Stimulated activated CD4-positive, alpha-beta T cell treated with anti-CD3 and anti-CD28 coated beads, Interleukin-15, amount 100 ng/mL, for 1 hour (primary cell): ENCODE results near the gene NDUFAF5.
"Not testable (repeated sequence)": the region's sequence is repeated elsewhere in the genome, so short reads cannot be mapped to it uniquely, and the experiment has no call there.

Source experiments
- DNase-seq, 2 donors: peaks; one replicate each; pipeline ENCODE4 v3.0.0-alpha.2; 2020; ENCODE audit warnings: low read depth in 1 of 2, low spot score in 1 of 2

The NDUFAF5 gene, protein sequence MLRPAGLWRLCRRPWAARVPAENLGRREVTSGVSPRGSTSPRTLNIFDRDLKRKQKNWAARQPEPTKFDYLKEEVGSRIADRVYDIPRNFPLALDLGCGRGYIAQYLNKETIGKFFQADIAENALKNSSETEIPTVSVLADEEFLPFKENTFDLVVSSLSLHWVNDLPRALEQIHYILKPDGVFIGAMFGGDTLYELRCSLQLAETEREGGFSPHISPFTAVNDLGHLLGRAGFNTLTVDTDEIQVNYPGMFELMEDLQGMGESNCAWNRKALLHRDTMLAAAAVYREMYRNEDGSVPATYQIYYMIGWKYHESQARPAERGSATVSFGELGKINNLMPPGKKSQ

DNA sequence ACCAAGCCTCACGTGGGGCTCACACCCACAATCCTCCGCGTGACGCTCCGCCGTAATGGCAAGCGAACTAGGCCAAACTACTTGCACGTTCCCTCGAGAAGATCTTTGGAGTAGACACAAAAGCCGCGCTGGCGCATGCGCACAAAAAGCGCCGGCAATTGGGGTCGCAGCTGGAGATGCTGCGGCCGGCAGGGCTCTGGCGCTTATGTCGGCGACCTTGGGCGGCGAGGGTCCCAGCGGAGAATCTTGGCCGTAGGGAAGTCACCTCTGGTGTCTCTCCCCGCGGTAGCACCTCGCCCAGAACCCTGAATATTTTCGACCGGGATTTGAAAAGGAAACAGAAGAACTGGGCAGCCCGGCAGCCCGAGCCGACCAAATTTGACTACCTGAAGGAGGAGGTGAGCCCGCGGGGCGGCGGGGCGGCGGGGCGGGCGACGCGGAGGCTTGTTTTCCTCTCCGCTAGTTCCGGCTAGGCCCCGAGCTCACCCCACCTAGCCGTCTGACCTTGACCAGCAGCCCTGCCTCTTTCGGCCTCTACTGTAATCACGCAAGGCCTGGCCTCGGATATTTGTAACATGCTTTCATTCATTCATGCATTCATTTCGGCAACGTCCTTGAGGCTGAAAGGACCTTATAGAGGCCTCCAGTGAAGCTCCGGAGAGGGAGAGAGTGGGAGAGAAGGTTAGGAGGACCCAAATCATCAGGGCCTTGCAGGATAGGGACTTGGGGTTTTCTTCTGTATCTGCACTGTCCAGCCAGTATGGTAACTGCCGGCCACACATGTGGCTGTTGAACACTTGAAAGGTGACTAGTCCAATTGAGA is at the start of gene NDUFAF5, which contains the start of gene ESF1:
Gene NDUFAF5, plus strand, starts transcription at position 136 of the 823 bp plus-strand sequence. Its CDS starts 41 bp downstream, at position 177.
Gene ESF1, minus strand, starts transcription at position 27 of the 823 bp plus-strand sequence. CDS start 1,779 bp downstream, outside the sequence.
- peak; percentile 80 for DNase-seq

DNA sequence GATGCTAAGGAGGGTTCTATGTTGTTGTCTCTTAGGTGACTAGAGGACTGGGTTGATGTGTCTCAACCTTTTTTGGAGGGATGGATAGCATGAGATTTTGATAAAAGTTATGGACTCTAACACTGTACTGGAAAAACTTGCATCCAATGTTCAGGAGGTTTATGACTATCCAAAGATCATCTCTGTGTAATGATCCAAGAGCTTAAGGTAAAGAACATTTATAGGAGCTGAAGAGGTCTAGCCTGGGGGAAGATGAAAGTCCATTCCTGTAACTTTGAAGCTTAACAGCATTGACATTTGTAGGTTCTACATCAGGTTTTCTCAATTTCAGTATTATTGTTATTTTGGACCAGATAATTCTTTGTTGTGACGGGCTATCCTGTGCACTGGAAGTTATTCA is 49.0 kb upstream of the NDUFAF5 start:
- no peak for DNase-seq

DNA sequence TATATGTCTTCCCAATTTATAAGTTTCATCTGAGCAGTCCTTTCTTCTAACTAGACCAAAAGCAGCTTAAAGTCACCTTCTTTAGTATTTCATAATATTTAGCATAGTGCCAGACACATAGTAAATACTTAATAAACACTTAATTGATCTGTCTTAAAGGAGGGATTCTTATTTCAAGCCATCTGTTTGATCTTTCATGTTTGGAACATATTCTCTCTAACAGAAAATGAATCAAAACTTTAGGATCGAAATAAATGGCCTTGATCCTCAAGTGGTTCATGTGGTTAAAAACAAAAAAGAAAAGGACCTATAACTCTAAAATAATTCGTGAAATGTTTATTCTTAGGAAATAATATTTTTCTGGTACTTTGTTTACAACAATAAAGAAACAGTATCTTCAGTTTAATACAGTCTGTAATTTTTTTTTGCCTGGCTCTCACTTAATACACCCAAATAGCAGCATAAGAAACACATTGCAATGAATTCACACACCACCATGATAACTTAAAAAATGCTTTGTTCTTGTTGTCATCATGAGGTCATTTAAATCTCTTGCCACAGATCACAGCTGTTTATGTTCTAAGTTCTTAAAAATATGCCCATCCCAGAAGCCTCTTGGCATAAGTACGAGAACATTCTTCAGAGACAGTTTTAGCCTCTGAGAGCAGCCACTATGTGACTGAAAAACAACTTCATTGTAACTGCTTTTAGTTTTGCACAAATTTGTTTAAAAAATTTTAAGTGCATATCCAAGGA is 48.2 kb upstream of the NDUFAF5 start:
- no peak for DNase-seq

DNA sequence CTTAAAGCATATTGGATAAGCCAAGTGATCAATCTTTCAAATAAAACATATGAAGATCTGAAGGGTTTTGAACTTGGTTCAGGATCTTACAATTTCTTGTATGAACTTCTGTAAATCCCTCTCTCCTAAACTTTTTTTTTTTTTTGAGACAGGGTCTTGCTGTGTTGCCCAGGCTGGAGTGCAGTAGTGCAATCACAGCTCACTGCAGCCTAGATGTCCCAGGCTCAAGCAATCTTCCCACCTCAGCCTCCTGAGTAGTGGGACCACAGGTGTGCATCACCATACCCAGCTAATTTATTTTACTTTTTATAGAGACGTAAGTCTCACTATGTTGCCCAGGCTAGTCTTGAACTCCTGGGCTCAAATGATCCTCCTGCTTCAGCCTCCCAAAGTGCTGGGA is 46.6 kb upstream of the NDUFAF5 start:
- DNase-seq = not testable (repeated sequence)

DNA sequence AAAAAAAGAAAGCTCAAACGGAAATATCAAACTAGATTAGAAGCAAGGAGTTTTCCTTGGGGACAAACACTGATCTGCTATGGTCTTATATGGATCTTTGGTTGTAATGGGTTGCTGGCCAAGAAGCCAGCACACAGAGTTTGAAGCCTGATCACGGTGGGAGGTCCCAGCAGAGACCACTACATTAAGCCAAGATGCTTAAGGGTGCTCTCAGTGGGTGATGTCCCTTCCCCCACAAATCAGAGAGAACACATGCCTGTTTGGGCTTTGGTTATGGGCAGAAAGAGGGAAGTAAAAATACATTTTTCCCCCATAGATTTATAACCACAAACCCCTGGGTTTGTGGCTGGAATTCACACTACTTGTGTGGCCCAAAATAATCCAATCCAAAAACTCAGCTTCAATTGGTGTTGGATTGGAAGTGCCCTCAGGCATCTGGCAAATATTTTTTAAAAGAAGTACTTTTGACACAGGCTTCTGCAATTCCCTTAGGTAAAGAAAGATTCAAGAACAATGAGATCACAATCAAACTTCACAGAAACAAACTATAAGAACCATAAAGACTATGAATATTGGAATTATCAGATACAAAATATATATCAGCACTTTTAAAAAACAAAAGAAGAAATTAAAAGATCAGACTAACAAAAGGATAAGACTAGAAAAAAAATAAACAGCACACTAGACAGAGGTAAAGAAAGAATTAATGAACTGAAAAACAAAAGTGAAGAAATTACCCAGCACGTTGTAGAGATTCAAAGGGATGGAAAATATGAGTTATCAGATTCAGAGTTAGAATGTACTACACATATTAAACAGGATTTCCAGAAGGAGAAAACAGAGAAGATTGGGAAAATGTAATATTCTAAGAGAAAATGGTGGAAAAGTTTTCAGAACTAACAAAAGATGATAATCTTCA is 44.8 kb upstream of the NDUFAF5 start:
- DNase-seq = no peak

DNA sequence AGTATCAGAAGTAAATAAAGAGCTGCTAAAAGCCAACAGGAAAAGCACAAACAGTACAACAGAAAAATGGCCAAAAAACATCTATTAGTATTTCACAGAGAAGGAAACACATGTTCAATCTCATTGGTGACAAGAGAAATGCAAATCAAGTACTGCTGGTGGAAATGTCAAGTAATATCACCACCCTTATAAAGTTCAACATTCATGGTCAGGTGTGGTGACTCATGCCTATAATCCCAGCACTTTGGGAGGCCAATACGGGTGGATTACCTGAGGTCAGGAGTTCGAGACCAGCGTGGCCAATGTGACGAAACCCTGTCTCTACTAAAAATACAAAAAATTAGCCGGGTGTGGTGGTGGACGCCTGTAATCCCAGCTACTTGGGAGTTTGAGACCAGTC is 42.9 kb upstream of the NDUFAF5 start:
- no peak for DNase-seq

DNA sequence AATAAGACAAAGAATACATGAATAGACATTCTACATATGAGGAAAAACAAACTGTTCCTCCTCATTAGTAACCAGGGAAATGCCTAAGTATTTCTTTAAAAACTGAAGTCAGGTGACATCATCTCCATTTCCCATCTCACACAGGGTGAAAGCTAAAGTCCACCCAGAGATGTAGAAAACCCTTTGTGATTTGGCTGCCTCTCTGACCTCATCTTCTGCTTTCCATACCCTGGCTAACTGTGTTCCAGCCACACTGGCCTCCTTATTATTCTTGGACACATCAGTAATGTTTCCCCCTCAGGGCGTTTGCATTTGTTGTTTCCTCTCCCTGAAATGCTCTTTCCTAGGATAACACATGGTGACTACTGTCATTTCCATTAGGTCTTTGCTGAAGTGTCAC is 40.5 kb upstream of the NDUFAF5 start:
- DNase-seq = no peak

DNA sequence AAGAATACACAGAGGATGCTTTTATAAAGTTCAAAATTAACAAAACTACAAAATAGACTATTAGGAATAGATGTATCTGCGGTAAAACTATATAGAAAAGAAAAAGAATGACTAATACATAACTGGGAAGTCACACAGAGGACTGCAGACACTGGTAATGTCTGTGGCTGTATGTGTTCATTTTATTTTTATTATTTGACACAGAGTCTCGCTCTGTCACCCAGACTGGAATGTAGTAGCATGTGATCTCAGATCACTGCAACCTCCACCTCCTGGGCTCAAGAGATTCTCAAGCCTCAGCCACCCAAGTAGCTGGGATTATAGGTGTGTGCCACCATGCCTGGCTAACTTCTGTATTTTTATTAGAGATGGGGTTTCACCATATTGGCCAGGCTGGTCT is 39.0 kb upstream of the NDUFAF5 start:
- no peak for DNase-seq

DNA sequence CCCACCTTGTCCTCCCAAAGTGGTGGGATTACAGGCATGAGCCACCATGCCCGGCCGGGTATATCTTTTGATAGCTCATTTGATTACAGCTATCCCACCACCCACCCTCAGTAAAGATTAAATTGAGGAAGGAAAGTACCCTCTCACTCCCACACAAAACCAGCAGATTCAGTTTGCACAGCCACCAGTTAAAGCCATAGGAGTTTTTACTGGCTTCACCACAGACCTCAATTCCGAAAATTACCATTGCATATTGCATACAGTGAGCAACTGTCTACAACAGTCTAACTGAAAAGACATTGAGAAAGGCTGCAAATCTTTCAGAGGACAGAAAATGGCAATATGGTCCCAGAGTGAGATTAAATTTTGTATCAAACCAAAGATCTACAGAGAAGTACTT is 35.0 kb upstream of the NDUFAF5 start:
- no peak for DNase-seq

DNA sequence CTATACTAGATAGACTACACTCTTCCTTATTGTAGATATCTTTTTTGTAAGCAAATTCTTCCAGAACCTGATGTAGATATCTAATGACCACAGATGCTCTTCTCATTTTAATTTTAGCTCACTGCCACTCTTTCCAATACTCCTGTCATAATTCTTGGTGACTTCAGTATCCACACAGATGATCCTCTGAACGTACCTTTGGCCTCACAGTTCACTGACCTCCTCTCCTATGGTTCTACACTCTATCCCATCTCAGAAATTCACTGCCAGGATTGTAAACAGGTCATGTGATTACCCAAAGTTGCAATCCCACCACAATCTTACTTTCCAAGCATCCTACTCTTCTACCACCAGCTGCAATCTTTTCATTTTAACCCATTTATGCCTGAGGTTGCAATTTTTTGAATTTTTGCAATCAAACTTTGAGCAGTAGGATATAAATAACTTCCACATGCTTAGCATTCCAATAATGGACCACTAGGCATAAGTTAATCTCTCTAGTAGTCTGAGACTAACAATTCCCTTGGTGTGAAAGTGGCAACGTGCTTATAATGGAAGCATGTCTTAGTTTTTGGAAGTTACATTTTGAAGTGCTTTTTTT is 31.3 kb upstream of the NDUFAF5 start:
- DNase-seq = no peak

DNA sequence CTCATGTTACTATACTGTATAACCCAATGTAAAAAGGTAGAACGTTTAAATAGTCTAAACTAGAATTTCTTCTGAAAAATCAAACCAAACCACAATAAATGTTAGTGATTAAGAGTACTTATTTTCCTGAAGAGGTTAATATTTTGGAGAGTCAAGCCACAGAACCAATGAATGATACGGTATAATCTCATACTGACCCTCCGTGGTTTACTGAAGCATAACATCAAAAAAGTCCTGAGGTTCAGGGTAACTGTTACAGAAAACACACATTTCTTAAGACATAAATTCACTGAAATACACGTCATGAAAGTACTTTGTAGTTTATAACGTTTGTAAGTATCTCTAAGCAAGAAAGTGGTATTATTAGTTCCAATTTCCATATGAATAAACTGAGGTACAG is 29.0 kb upstream of the NDUFAF5 start:
- no peak for DNase-seq

DNA sequence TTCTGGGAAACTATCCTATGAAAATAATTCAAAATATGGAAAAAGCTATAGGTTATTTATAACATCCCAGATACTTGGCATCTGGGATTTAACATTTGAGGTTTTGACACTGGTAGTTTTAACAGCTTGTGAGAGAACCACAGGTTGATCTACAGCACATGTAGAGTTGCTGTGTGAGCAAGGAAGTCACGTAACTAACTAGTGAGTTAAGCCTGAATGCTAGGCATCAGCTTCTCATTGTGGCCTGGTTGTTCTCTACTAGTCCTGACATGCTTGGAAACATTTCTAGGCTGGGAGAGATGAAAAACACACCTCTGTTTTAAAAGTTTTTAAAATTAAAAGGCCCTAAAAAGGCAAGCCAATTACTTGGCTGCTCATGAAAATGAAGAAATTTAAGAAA is 28.3 kb upstream of the NDUFAF5 start:
- DNase-seq = no peak

DNA sequence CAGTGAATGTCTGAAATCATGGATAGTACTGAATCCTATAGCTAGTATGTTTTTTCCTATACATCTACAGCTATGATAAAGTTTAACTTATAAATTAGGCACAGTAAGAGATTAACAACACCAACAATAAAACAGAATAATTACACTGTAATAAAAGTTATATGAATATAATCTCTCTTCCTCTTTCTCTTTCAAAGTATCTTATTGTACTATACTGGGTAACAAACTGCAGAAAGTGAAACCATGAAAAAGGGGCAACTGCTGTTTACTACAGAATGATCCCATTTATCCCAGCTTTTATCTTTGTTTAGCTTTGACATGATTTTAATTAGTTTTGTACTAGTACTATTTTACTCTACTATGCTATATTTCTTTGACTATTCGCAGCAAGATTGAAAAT is 25.9 kb upstream of the NDUFAF5 start:
- no peak for DNase-seq

DNA sequence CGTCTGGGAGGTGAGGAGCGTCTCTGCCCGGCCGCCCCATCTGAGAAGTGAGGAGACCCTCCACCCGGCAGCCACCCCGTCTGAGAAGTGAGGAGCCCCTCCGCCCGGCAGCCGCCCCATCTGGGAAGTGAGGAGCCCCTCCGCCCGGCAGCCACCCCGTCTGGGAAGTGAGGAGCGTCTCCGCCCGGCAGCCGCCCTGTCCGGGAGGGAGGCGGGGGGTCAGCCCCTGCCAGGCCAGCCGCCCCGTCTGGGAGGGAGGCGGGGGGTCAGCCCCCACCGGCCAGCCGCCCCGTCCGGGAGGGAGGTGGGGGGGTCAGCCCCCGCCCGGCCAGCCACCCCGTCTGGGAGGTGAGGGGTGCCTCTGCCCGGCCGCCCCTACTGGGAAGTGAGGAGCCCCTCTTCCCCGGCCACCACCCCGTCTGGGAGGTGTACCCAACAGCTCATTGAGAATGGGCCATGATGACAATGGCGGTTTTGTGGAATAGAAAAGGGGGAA is 24.3 kb upstream of the NDUFAF5 start:
- not testable (repeated sequence) for DNase-seq

DNA sequence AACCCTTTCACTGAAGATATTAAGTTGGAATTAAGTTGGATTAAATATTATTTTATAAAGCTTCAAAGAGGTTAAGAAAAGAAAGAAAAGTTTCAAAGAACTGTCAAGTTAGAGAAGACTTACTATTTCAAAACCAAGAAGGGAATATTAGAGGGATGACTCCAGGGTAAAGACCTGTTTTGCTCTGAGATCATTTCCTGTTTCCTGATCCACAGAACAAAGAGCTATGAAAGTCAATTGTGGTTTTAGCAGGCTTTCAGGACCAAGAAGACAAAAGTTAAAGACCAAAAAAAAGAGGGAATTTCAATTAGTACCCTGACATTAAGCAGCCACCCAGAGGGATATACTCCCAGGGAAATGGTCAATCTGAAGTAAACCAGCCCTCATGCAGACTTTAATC is 19.5 kb upstream of the NDUFAF5 start:
- no peak for DNase-seq

DNA sequence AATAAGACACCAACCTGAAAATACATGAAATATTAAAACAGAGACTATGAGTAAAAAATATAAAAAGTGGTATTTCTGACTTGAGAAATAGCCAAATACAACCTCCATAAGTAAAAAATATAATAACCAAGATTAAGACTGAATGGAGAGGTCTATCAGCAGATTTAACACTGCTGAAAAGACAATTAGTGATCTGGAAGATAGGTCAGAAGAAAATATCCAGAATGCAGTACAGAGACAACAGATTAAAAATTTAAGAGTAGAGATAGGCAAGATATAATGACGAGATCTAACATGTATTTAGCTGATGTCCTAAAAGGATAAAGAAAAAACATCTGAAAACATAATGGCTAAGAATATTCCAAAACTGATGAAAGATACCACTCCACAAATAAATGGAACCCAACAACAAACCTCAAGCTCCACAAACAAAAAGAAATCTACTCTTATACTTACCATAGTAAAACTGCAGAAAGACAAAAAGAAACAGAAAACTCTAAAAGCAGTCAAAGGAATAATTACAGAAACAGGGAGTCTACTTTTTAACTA is 18.9 kb upstream of the NDUFAF5 start:
- no peak for DNase-seq

DNA sequence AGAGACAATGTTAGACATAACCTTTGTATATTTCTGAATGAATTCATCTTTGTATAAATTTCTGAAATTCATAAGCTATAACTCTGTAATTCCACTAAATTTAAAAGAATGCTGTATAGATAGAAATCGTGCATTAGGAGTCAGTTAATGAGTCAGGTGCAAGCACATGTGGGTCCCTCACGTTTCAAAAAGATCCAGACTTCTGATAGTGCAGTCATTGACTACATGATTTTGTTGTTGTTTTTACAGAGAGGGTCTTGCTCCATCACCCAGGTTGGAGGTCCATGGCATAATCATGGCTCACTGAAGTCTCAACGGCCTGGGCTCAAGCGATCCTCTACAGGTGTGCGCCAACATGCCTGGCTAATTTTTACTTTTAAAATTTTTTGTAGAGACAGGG is 14.7 kb upstream of the NDUFAF5 start:
- no peak for DNase-seq

DNA sequence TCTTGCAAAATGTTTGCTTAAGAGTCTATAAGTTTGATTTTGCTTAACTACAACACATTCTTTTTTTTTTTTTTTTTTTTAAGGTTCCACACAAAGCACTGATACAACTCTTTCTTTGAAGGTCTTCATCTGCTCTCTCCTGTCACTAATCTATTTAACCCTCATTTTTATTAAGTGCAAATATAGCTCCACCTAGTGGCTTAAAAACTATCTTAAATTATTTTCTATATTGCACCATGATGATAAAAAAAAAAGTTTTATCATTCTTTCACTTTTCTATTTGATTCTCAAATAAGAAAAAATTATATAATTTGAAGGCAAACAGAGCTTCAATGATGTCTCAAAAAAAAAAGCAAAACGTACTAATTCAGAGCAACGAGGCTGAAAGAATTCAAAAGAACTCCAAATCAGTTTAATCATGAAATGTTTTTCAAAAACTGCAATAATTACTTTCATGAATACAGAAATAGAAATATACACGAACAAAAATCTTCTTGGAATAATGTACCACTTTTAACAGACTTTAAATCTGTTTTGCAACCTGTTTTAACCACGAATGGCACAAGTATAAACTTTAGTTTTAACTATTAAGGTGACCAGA is 12.9 kb upstream of the NDUFAF5 start:
- DNase-seq = no peak

DNA sequence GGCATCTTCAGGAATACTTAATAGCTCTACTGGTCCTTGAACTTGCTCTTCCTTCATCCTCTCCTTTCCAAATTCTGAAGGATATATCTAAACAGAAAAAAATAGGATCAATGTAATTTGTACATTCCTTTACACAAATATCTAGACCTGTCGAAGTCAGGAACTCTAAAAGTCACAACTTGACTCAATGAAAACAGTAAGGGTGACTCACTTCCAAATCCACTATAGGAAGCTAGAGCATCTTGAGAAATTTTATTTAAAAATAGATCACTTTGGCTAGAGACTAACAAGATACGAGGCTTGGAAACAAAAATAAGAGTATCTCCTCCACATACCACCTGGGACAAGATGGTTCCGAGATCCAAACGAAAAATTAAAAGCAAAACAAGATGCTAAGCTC is 12.3 kb upstream of the NDUFAF5 start:
- no peak for DNase-seq
